ENCODE measurements around the gene CRB2. TPM values are rescaled to one million over a fixed set of nuclear protein-coding genes. Genes with fewer than 3 reads are reported as not detected.

The CRB2 gene
- total RNA-seq, 1 donor: not detected

DNA sequence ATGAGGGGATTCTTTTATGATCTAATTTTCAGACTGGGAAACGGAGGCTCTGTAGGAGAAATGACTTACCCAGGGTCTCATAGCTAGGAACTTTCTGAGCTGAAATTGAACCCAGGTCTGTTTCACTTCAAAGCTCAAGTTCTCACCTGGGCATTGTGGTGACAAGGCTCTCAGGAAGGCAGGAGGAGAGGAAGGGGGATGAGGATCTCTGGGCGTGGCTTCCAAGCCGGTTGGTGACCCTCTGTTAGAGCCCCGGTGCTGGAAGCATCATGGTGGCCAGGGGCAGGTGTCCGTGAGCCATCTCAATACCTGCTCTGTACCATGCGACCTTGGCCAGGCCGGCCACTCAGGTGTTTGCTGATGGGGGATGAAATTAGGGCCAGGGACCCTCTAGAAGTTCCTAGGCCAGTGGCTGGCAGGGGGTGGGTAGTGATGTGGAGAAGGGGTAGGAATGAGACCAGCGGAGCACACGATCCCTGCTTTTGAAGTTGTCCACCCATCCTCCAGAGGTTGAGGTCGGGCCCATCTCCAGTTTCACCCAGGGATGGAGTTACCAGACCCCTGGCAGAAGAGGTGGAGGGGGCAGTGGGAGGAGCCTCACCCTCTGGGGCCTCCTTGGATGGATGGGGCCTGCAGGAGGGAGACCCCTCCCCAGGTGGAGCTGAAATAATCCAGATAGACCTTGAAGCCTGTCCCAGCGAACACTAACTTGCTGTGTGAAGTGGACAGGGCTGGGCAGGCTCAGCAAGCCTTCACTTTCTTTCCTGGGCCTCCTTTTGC, 5.9 kb downstream of the CRB2 start:
- peaks cover 4% of the 10 kb centered on the region for H3K4me1 ChIP-seq (ENCODE audit: insufficient read depth, low read length)
- no peak overlapping the region for H3K4me3 ChIP-seq (ENCODE audit: low read length)
- H3K27me3 ChIP-seq (ENCODE audit: insufficient read depth, low read length): no peaks in the 10 kb centered on the region
- no peaks in the 10 kb centered on the region for H3K9me3 ChIP-seq (ENCODE audit: low read depth, low read length)

DNA sequence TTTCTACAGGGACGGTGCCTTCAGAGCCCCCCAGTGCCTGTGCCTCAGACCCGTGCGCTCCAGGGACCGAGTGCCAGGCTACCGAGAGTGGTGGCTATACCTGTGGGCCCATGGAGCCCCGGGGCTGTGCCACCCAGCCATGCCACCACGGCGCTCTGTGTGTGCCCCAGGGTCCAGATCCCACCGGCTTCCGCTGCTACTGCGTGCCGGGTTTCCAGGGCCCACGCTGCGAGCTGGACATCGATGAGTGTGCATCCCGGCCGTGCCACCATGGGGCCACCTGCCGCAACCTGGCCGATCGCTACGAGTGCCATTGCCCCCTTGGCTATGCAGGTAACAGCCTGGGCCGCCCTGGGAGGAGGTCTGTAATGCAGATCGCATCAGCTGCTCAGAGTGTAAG, 6.9 kb downstream of the CRB2 start:
- Histone ChIP-seq H3K4me1 (ENCODE audit: insufficient read depth, low read length) (peaks cover 4% of the 10 kb centered on the region), H3K4me3 (ENCODE audit: low read length) (no peak overlapping the region), H3K9me3 (ENCODE audit: low read depth, low read length) (no peaks in the 10 kb centered on the region), H3K27me3 (ENCODE audit: insufficient read depth, low read length) (no peaks in the 10 kb centered on the region)

- Histone ChIP-seq H3K27me3 (ENCODE audit: insufficient read depth, low read length) (no peaks in the 10 kb centered on the region), H3K4me1 (ENCODE audit: insufficient read depth, low read length) (no peaks in the 10 kb centered on the region), H3K4me3 (ENCODE audit: low read length) (no peak overlapping the region), H3K9me3 (ENCODE audit: low read depth, low read length) (no peaks in the 10 kb centered on the region)
Observed at GRCh38 chr9:123364241-123364824, 8.3 kb downstream of the CRB2 start.

DNA sequence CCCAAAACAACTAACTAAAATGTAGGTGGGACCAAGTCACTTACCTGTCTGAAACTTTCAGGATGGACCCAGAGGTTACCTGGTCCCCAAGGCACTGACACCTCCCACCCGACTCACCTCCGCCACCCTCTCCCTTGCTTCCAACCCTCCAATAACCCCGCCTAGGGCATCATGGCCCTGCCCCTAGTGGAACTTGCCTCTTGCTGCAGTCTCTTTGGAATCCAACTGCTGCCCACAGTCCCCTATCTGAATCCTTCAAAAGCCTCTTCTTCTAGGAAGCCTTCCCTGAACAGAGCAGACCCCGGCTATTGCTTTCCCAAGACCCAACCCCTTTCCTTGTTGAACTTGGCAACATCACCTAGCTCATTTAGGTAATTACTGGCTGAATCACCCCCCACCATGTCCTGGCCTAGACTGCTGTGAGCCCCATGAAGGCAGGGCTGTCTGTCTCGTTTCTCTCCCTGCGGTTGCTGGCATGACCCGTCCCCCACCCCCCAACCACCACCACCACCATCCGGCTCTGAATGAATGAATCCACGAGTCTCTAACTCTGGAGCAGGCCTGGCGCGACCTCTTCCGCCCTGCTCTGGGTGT, 9.4 kb downstream of the CRB2 start:
- Histone ChIP-seq H3K9me3 (ENCODE audit: low read depth, low read length) (no peaks in the 10 kb centered on the region), H3K27me3 (ENCODE audit: insufficient read depth, low read length) (no peaks in the 10 kb centered on the region), H3K4me1 (ENCODE audit: insufficient read depth, low read length) (no peaks in the 10 kb centered on the region), H3K4me3 (ENCODE audit: low read length) (no peak overlapping the region)

GRCh38 chr9:123365881-123366528, 10.0 kb downstream of the CRB2 start:
- Histone ChIP-seq H3K4me1 (ENCODE audit: insufficient read depth, low read length) (no peaks in the 10 kb centered on the region), H3K9me3 (ENCODE audit: low read depth, low read length) (no peaks in the 10 kb centered on the region), H3K27me3 (ENCODE audit: insufficient read depth, low read length) (no peaks in the 10 kb centered on the region), H3K4me3 (ENCODE audit: low read length) (no peak overlapping the region)

GRCh38 chr9:123368023-123368422, 12.0 kb downstream of the CRB2 start:
- Histone ChIP-seq H3K27me3 (ENCODE audit: insufficient read depth, low read length) (peaks cover 10% of the 10 kb centered on the region), H3K4me3 (ENCODE audit: low read length) (no peak overlapping the region), H3K9me3 (ENCODE audit: low read depth, low read length) (no peaks in the 10 kb centered on the region), H3K4me1 (ENCODE audit: insufficient read depth, low read length) (no peaks in the 10 kb centered on the region)

- no peaks in the 10 kb centered on the region for H3K9me3 ChIP-seq (ENCODE audit: low read depth, low read length)
- H3K4me1 ChIP-seq (ENCODE audit: insufficient read depth, low read length): no peaks in the 10 kb centered on the region
- H3K27me3 ChIP-seq (ENCODE audit: insufficient read depth, low read length): peaks cover 10% of the 10 kb centered on the region
- no peak overlapping the region for H3K4me3 ChIP-seq (ENCODE audit: low read length)
Observed at GRCh38 chr9:123368536-123369153, 12.6 kb downstream of the CRB2 start.

DNA sequence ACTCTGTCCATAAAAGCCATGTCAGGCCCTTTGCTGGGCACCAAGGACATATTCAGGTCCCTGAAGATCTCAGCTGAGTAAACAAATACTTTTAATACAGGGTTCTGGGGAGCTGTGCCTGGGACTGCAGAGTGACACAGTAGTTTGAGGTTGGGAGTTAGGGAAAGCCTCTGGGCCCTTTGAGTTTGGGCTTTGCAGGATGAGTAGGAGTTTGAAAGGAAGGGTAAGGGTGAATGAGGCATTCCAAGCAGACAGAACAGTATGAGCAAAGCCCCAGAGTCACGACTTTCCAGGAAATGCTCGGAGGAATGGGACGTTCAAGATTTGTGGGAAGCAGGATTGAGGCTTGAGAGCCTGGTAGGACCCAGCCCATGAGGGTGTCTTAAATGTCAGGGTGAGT, 13.3 kb downstream of the CRB2 start:
- Histone ChIP-seq H3K4me3 (ENCODE audit: low read length) (no peak overlapping the region), H3K4me1 (ENCODE audit: insufficient read depth, low read length) (no peaks in the 10 kb centered on the region), H3K27me3 (ENCODE audit: insufficient read depth, low read length) (peaks cover 15% of the 10 kb centered on the region), H3K9me3 (ENCODE audit: low read depth, low read length) (no peaks in the 10 kb centered on the region)

DNA sequence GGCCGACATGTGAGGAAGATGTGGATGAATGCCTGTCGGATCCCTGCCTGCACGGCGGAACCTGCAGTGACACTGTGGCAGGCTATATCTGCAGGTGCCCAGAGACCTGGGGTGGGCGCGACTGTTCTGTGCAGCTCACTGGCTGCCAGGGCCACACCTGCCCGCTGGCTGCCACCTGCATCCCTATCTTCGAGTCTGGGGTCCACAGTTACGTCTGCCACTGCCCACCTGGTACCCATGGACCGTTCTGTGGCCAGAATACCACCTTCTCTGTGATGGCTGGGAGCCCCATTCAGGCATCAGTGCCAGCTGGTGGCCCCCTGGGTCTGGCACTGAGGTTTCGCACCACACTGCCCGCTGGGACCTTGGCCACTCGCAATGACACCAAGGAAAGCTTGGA, 14.1 kb downstream of the CRB2 start:
- H3K27me3 ChIP-seq (ENCODE audit: insufficient read depth, low read length): peaks cover 22% of the 10 kb centered on the region
- H3K4me1 ChIP-seq (ENCODE audit: insufficient read depth, low read length): no peaks in the 10 kb centered on the region
- no peak overlapping the region for H3K4me3 ChIP-seq (ENCODE audit: low read length)
- H3K9me3 ChIP-seq (ENCODE audit: low read depth, low read length): no peaks in the 10 kb centered on the region

DNA sequence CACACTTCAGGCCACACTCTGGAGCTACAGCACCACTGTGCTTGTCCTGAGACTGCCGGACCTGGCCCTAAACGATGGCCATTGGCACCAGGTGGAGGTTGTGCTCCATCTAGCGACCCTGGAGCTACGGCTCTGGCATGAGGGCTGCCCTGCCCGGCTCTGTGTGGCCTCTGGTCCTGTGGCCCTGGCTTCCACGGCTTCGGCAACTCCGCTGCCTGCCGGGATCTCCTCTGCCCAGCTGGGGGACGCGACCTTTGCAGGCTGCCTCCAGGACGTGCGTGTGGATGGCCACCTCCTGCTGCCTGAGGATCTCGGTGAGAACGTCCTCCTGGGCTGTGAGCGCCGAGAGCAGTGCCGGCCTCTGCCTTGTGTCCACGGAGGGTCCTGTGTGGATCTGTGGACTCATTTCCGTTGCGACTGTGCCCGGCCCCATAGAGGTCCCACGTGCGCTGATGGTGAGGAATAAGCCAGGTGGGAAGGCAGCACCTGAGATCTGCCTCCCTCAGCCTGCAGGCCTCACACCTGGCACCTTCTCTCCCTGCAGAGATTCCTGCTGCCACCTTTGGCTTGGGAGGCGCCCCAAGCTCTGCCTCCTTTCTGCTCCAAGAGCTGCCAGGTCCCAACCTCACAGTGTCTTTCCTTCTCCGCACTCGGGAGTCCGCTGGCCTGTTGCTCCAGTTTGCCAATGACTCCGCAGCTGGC, 14.7 kb downstream of the CRB2 start:
- Histone ChIP-seq H3K9me3 (ENCODE audit: low read depth, low read length) (no peaks in the 10 kb centered on the region), H3K4me3 (ENCODE audit: low read length) (no peak overlapping the region), H3K27me3 (ENCODE audit: insufficient read depth, low read length) (peaks cover 22% of the 10 kb centered on the region), H3K4me1 (ENCODE audit: insufficient read depth, low read length) (no peaks in the 10 kb centered on the region)

DNA sequence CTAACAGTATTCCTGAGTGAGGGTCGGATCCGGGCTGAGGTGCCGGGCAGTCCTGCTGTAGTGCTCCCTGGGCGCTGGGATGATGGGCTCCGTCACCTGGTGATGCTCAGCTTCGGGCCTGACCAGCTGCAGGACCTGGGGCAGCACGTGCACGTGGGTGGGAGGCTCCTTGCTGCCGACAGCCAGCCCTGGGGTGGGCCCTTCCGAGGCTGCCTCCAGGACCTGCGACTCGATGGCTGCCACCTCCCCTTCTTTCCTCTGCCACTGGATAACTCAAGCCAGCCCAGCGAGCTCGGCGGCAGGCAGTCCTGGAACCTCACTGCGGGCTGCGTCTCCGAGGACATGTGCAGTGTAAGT, 15.2 kb downstream of the CRB2 start:
- H3K4me1 ChIP-seq (ENCODE audit: insufficient read depth, low read length): no peaks in the 10 kb centered on the region
- peaks cover 22% of the 10 kb centered on the region for H3K27me3 ChIP-seq (ENCODE audit: insufficient read depth, low read length)

DNA sequence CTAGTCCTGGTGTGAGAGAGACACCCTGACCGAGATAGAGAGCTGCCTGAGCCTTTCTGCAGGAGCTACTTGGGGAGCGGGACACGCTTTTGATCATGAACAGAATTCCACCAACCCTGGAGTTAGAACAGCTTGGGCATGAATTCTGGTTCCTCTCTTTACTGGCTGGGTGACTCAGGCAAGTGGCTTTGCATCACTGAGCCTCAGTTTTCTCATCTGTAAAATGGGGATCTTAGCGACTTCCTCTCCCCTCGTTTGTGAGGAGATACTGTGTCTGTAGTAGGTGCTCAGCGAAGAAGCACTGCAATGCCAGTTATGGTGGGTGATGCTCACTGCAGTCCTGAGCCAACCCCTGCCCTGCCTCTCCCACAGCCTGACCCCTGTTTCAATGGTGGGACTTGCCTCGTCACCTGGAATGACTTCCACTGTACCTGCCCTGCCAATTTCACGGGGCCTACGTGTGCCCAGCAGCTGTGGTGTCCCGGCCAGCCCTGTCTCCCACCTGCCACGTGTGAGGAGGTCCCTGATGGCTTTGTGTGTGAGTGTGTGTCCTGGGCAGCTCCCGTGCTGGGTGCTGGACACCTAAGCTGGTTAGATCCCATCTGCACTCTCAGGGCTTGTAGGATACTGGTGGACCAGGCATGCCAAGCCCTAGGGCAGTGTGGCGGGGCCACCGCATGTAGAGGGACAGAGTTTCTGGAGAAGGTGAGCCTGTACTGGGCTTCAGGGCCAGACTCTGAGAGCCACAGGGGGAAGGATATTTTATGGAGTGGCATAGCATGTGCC, 16.0 kb downstream of the CRB2 start:
- Histone ChIP-seq H3K4me1 (ENCODE audit: insufficient read depth, low read length) (no peaks in the 10 kb centered on the region), H3K27me3 (ENCODE audit: insufficient read depth, low read length) (peaks cover 22% of the 10 kb centered on the region), H3K9me3 (ENCODE audit: low read depth, low read length) (no peaks in the 10 kb centered on the region), H3K4me3 (ENCODE audit: low read length) (no peak overlapping the region)

More for the DNA sequence above, 15.2 kb downstream of the CRB2 start:
- H3K4me3 ChIP-seq (ENCODE audit: low read length): no peak overlapping the region
- H3K9me3 ChIP-seq (ENCODE audit: low read depth, low read length): no peaks in the 10 kb centered on the region

- Histone ChIP-seq H3K27me3 (ENCODE audit: insufficient read depth, low read length) (peaks cover 22% of the 10 kb centered on the region), H3K4me3 (ENCODE audit: low read length) (no peak overlapping the region)
Observed at GRCh38 chr9:123372766-123373446, 16.9 kb downstream of the CRB2 start.

More at GRCh38 chr9:123372766-123373446, 16.9 kb downstream of the CRB2 start:
- Histone ChIP-seq H3K4me1 (ENCODE audit: insufficient read depth, low read length) (no peaks in the 10 kb centered on the region), H3K9me3 (ENCODE audit: low read depth, low read length) (no peaks in the 10 kb centered on the region)
